H1 (cell line): ENCODE data around the gene CSTF2. TPM values are rescaled to one million over a fixed set of nuclear protein-coding genes. Genes with fewer than 3 reads are reported as not detected.

Source experiments
- CTCF ChIA-PET: fragments of 300-600 bp; sonication (Branson Sonifier 250); formaldehyde crosslinking; loops from one replicate; lab custom pipeline; 2021; ENCODE audit not compliant: partially characterized antibody; lab: Charles Lee
- POLR2A ChIA-PET: fragments of 300-600 bp; sonication (Branson Sonifier 250); formaldehyde crosslinking; loops from one replicate; lab custom pipeline; 2021; ENCODE audit warnings: inconsistent platforms; ENCODE audit not compliant: partially characterized antibody; lab: Charles Lee
- DNase-seq, 2 experiments: peaks; one replicate each; pipeline versions ENCODE4 v3.0.0 to v3.0.0-alpha.2; 2010 to 2022; ENCODE audit warnings: low spot score in 2 of 2, low read depth in 1 of 2, mixed read lengths in 1 of 2
- FAIRE-seq: peaks from 2 replicates; lab custom pipeline; 2011; peaks lifted over from hg19 to GRCh38; lab: Jason Lieb, UNC
- H2AFZ ChIP-seq: 2 replicates; pipeline ENCODE4 v1.8.1; 2012; ENCODE audit warnings: low read length, inconsistent platforms
- H2AK5ac ChIP-seq: 2 replicates; pipeline ENCODE4 v1.6.1; 2013; ENCODE audit warnings: low read depth, low read length
- H2BK120ac ChIP-seq: replicated peaks from 2 replicates; pipeline ENCODE3; 2013; ENCODE audit warnings: low read depth, low read length, inconsistent platforms
- H2BK12ac ChIP-seq: 2 replicates; pipeline ENCODE4 v1.6.1; 2013; ENCODE audit warnings: low read depth, low read length
- H2BK15ac ChIP-seq: 2 replicates; pipeline ENCODE4 v1.6.1; 2013; ENCODE audit warnings: low read length
- H2BK20ac ChIP-seq: 2 replicates; pipeline ENCODE4 v1.6.1; 2013; ENCODE audit warnings: low read length
- H2BK5ac ChIP-seq: 2 replicates; pipeline ENCODE4 v1.6.1; 2013; ENCODE audit warnings: low read depth, low read length
- H3K14ac ChIP-seq: 2 replicates; pipeline ENCODE4 v1.6.1; 2013; ENCODE audit warnings: inconsistent platforms; ENCODE audit not compliant: insufficient read length
- H3K18ac ChIP-seq: 2 replicates; pipeline ENCODE4 v1.6.1; 2013; ENCODE audit warnings: low read length; ENCODE audit errors: extremely low read depth
- H3K23ac ChIP-seq: 2 replicates; pipeline ENCODE4 v1.6.1; 2013; ENCODE audit warnings: inconsistent platforms; ENCODE audit not compliant: insufficient read length
- H3K23me2 ChIP-seq: 2 replicates; pipeline ENCODE4 v1.6.1; 2013; ENCODE audit warnings: low read depth, low read length
- H3K27ac ChIP-seq: 2 replicates; pipeline ENCODE4 v1.6.1; 2011; ENCODE audit warnings: low read depth, low read length, inconsistent platforms
- H3K27me3 ChIP-seq, 4 experiments: replicated peaks in 1 of 4; 1 replicate in 1 of 4; 2 replicates in 3 of 4; pipeline versions ENCODE4 v1.6.1 to v1.8.1; 2011 to 2013; ENCODE audit warnings: low read length in 3 of 4, mild to moderate bottlenecking in 3 of 4, inconsistent platforms in 2 of 4, mixed read lengths in 2 of 4, moderate library complexity in 1 of 4; ENCODE audit not compliant: control insufficient read depth in 3 of 4, insufficient read depth in 3 of 4; ENCODE audit errors: extremely low read depth in 1 of 4
- H3K36me3 ChIP-seq, 4 experiments: 2 replicates each; pipeline versions ENCODE4 v1.6.1 to v1.8.1; 2011 to 2013; ENCODE audit warnings: mild to moderate bottlenecking in 4 of 4, low read length in 3 of 4, moderate library complexity in 2 of 4, control low read depth in 1 of 4, inconsistent platforms in 1 of 4; ENCODE audit not compliant: insufficient read depth in 4 of 4, control insufficient read depth in 2 of 4
- H3K4ac ChIP-seq: replicated peaks from 2 replicates; pipeline ENCODE3; 2013; ENCODE audit warnings: low read length, low read depth, mixed read lengths, inconsistent platforms; ENCODE audit not compliant: insufficient read length
- H3K4me1 ChIP-seq, 4 experiments: replicated peaks in 1 of 4; 1 replicate in 1 of 4; 2 replicates in 3 of 4; pipeline versions ENCODE4 v1.6.1 to v1.8.1; 2011 to 2013; ENCODE audit warnings: low read length in 3 of 4, inconsistent platforms in 2 of 4, mixed read lengths in 1 of 4; ENCODE audit not compliant: insufficient read depth in 4 of 4, control insufficient read depth in 3 of 4
- H3K4me2 ChIP-seq, 2 experiments: 2 replicates each; pipeline versions ENCODE4 v1.6.1 to v1.8.1; 2011 to 2013; ENCODE audit warnings: low read depth in 2 of 2, low read length in 2 of 2, control low read depth in 1 of 2, inconsistent platforms in 1 of 2, mild to moderate bottlenecking in 1 of 2; ENCODE audit not compliant: insufficient read depth in 1 of 2
- H3K4me3 ChIP-seq, 4 experiments: fragments of 200-600, 300-600 bp in 1 of 4; sonication (generic), shearing (Covaris generic), sonication (Bioruptor Twin) in 1 of 4; 2 replicates each; pipeline versions ENCODE4 v1.5.1 to v1.8.1; 2011 to 2016; ENCODE audit warnings: low read length in 4 of 4, low read depth in 3 of 4, control low read depth in 2 of 4, inconsistent platforms in 2 of 4, mild to moderate bottlenecking in 2 of 4, mixed read lengths in 1 of 4, moderate library complexity in 1 of 4; ENCODE audit not compliant: insufficient read depth in 2 of 4; ENCODE audit errors: extremely low read depth in 1 of 4
- H3K56ac ChIP-seq: replicated peaks from 2 replicates; pipeline ENCODE3; 2013; ENCODE audit warnings: low read depth, mild to moderate bottlenecking, mixed read lengths, low read length, inconsistent platforms; ENCODE audit not compliant: insufficient read length
- H3K79me1 ChIP-seq: 2 replicates; pipeline ENCODE4 v1.6.1; 2013; ENCODE audit warnings: low read depth, low read length, control low read depth
- H3K79me2 ChIP-seq, 2 experiments: 2 replicates each; pipeline versions ENCODE4 v1.6.1 to v1.8.1; 2012 to 2013; ENCODE audit warnings: low read length in 2 of 2, mild to moderate bottlenecking in 2 of 2, inconsistent platforms in 1 of 2; ENCODE audit not compliant: insufficient read depth in 2 of 2, control insufficient read depth in 1 of 2
- H3K9ac ChIP-seq, 4 experiments: replicated peaks in 1 of 4; 1 replicate in 1 of 4; 2 replicates in 3 of 4; pipeline versions ENCODE4 v1.6.1 to v1.8.1; 2011 to 2013; ENCODE audit warnings: low read depth in 3 of 4, low read length in 3 of 4, control low read depth in 2 of 4, mild to moderate bottlenecking in 2 of 4, moderate library complexity in 2 of 4, inconsistent platforms in 1 of 4; ENCODE audit errors: extremely low read depth in 1 of 4
- H3K9me3 ChIP-seq, 2 experiments: 2 replicates each; pipeline versions ENCODE4 v1.6.1 to v1.8.1; 2012 to 2013; ENCODE audit warnings: mild to moderate bottlenecking in 2 of 2, moderate library complexity in 2 of 2, control low read depth in 1 of 2, inconsistent platforms in 1 of 2, low read depth in 1 of 2, low read length in 1 of 2, mixed read lengths in 1 of 2; ENCODE audit not compliant: insufficient read depth in 2 of 2
- H4K20me1 ChIP-seq, 2 experiments: replicated peaks in 1 of 2; 2 replicates each; pipeline versions ENCODE3 to v1.8.1; 2011 to 2013; ENCODE audit warnings: inconsistent platforms in 2 of 2, low read length in 2 of 2, mild to moderate bottlenecking in 1 of 2; ENCODE audit not compliant: insufficient read depth in 2 of 2, control insufficient read depth in 1 of 2
- H4K5ac ChIP-seq: 2 replicates; pipeline ENCODE4 v1.6.1; 2013; ENCODE audit warnings: low read length, low read depth, mixed read lengths, inconsistent platforms; ENCODE audit not compliant: insufficient read length
- H4K8ac ChIP-seq: 2 replicates; pipeline ENCODE4 v1.8.0; 2013; ENCODE audit warnings: mild to moderate bottlenecking, moderate library complexity, low read length, inconsistent platforms; ENCODE audit not compliant: insufficient read depth; ENCODE audit errors: extremely low read depth
- H4K91ac ChIP-seq: replicated peaks from 2 replicates; pipeline ENCODE3; 2013; ENCODE audit warnings: low read length, mixed read lengths, inconsistent platforms; ENCODE audit not compliant: insufficient read length
- HDAC2 ChIP-seq, 2 experiments: fragments of 300-600 bp in 1 of 2; sonication (generic) in 1 of 2; IDR thresholded peaks; 2 replicates each; pipeline ENCODE4 v1.6.1; 2011 to 2012; ENCODE audit warnings: low read depth in 2 of 2, low read length in 2 of 2, mild to moderate bottlenecking in 2 of 2, moderate library complexity in 2 of 2, borderline replicate concordance in 1 of 2, inconsistent platforms in 1 of 2
- SP4 ChIP-seq: IDR thresholded peaks from 2 replicates; pipeline ENCODE4 v1.6.1; 2012; ENCODE audit warnings: low read length, inconsistent platforms
- WGBS, 2 experiments: shearing (Covaris generic) in 1 of 2; methylation state at CpG; one replicate each; pipeline versions ENCODE4 v1.1.6 to v1.1.7; 2013 to 2015; ENCODE audit warnings: low lambda C conversion rate in 2 of 2, mixed read lengths in 2 of 2, inconsistent platforms in 1 of 2, low coverage in 1 of 2, missing lambda C conversion rate in 1 of 2; ENCODE audit not compliant: insufficient replicate concordance in 2 of 2, insufficient coverage in 1 of 2, insufficient read length in 1 of 2; ENCODE audit errors: extremely low coverage in 1 of 2, missing lambda C conversion rate in 1 of 2; 5-methylcytosine and 5-hydroxymethylcytosine counted together
- polyA plus RNA-seq, 7 experiments: library from polyadenylated mRNA; depleted of rRNA in 3 of 7; stranded (reverse) in 5 of 7; unstranded in 2 of 7; fragments of >200 nt in 5 of 7; fragments of 200-250 nt in 2 of 7; gene quantifications; 1 replicate in 5 of 7; 2 replicates in 1 of 7; 4 replicates in 1 of 7; pipeline versions ENCODE4 v1.2.1 to v1.2.3, GENCODE V29; 2011 to 2013; ENCODE audit warnings: missing spikeins in 2 of 7, mixed read lengths in 2 of 7
- total RNA-seq: library from RNA; stranded (reverse); fragmentation: NEBNext Ultra II Directional; extraction: Animal tissue kit (Norgen Biotek cat#: 25700); gene quantifications from 2 replicates; pipeline ENCODE4 v1.2.1, GENCODE V29; 2021

CSTF2 gene
- total and polyA plus RNA-seq, 2 of the 8 experiments (the other 6 are each of a cell fraction or from before 2014, with no cell fraction given), result 20.7 to 30.9 TPM

- Histone ChIP-seq H3K4ac (no peak overlapping the region), H3K4me3 (no peak overlapping the region), H3K18ac (no peak overlapping the region), H3K79me2 (no peaks in the 10 kb centered on the region), H2BK20ac (no peak overlapping the region), H2BK120ac (no peak overlapping the region), H2BK5ac (no peak overlapping the region), H4K8ac (no peak overlapping the region), H3K79me1 (no peaks in the 10 kb centered on the region), H3K56ac (no peak overlapping the region), H3K4me1 (no peaks in the 10 kb centered on the region), H4K91ac (no peak overlapping the region), H4K20me1 (no peaks in the 10 kb centered on the region), H4K5ac (no peak overlapping the region), H3K27ac (no peak overlapping the region), H3K27me3 (no peaks in the 10 kb centered on the region), H3K23ac (no peak overlapping the region), H2AFZ (no peak overlapping the region), H3K9me3 (no peaks in the 10 kb centered on the region), H3K36me3 (peaks cover 6 to 31% (median 23%) of the 10 kb centered on the region in 4 experiments), H3K9ac (no peak overlapping the region), H2BK15ac (no peak overlapping the region), H2BK12ac (no peak overlapping the region), H2AK5ac (no peak overlapping the region), H3K4me2 (no peak overlapping the region), H3K14ac (no peak overlapping the region), H3K23me2 (no peaks in the 10 kb centered on the region)
- POLR2A ChIA-PET, result interaction anchor here (0.6 kb wide), 1 partner anchor 8 kb away, joined by 3 read pairs; no protein-coding TSS in a partner anchor
- WGBS, 2 experiments, result 86% methylated on average over 9 of the region's 9 CpGs; no CpG with 5 or more reads in 1 of the 2 experiments
- DNase-seq (no peak), FAIRE-seq (no peak)
- CTCF ChIA-PET, result no interaction called here
- no peak for TF ChIP-seq HDAC2 (IDR thresholded peaks at IDR 0.05; ENCODE audit: borderline replicate concordance in 1 of 2, low read depth in 2 of 2, low read length in 2 of 2)
- TF ChIP-seq SP4, result no peak
Measured at GRCh38 chrX:100831219-100831946, 11.2 kb downstream of the CSTF2 start.
